ENCODE measurements around the gene DLGAP1.
"Not testable (repeated sequence)": the region's sequence is repeated elsewhere in the genome, so short reads cannot be mapped to it uniquely, and the experiment has no call there.

The DLGAP1 gene

DNA sequence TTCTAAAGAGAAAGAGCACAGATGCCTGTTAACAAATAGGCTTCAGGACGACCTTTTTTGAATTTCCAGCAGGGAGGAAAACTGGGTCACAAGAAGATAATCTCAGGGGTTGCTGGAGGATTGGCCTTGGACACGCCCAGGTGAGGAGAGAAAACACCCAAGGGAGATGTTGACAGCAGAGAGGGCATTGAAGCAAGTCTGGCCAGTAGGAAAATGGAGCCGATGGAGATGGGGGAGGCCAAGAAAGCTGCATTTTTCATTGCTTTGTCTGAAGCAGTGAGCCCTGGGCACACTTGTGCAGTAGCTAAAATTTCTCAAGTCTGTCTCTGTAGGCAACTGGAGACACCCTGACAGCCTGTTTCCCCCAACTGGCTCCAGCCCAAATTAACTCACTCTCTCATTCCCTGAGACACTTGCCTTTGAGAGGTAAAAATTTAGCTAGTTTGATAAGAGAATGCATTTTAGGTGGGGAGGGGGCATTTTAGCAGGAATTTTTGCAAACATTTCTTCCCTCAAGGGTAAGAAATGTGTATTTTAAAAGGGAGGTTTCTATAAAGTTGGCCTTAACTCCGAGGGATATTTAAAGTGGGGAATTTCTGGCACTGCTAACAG is 839.6 kb downstream of the DLGAP1 start:
- no peak for DNase-seq

DNA sequence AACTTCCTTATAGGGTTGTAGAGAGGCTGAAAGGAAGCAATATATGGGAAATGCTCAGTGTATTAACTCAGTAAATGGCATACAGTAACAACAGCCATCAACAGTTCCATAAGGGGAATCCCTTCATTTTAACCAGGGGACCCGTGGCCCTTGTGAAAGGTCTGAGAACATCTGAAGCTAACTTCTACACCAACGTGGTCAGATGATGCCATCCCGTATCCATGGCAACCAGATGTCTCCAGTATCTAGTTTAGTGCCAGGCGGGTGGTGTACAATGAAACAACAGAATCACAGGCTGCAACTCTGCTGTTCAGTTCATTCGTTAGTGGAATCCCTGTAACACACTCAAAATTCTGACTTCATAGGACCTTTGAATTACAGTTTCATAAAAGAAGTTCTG is 842.8 kb downstream of the DLGAP1 start:
- DNase-seq, result peak in 26 of 58 donors; percentile 14 to 66 (median 32)

DNA sequence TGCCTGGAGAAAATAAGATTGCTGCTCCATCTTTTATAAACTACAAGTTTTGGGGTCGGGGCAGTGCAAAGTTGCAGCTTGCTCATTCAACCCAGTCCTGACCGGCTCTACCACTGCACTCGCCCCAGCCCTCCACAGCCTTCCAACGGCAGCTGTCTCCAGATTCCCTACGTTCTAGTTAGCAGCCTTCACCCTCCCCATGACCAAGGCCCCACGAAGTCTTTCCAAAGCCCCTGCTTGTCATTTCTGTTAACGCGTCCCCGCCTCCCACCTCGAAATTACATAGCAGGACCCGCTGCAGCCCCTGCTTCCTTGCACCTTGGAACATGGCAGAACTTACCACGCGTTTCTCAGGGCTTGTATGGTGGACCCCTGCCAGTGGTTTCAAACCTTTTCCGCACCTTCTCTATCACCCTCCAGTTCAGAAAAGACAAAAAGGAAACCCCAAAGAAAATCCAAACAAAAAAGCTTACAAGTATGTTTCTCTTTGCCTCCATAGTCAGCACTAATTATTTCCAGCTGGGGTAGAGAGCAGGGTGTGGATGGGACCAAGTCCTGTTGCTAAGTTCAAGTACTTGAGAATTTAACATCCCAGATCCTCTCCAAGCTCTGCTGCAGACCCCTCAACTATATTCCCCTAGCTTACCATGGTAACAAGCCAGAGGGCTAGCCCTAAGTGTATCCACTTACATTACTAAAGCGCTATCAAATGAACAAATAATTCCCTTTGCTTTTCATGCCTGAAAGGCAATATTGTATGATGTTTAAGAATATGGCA is 843.6 kb downstream of the DLGAP1 start:
- no peak for DNase-seq

DNA sequence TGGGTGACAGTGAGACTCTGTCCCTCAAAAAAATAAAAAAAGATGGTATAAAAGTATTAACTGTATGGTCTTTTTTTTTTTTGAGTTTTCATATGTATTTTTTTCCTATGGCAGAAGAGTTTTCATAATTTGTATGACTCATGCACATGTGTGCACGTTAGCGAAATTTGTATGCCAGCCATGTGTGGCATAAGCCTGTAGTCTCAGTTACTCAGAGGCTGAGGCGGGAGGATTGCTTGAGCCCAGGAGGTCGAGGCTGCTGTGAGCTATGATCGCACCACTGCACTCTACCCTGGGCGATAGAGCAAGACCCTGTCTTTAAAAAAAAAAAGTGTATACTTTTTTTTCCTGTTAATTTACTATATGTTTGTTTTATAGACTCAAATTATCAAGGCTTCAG is 844.3 kb downstream of the DLGAP1 start:
- DNase-seq, result no peak

DNA sequence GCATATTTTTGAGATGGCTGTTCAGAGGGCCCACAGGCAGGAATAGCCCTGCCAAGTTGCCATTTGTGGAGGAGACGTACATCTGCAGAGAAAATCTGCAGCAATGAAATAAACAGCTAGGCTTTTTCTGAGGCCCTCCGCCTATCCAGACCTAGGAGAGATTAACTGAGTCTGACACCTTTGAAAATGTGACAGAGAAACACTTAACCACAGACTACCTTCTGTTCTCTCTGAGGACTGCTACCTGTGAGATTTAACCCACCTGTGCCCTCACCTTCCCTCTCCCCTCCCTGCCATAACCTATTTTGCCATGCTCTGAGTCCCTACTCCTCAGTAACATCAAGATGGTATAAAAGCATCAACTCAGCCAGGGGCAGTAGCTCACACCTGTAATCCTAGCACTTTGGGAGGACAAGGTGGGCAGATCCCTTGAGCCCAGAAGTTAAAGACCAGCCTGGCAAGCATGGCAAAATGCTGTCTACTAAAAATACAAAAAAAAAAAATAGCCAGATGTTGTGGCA is 844.9 kb downstream of the DLGAP1 start:
- no peak for DNase-seq

DNA sequence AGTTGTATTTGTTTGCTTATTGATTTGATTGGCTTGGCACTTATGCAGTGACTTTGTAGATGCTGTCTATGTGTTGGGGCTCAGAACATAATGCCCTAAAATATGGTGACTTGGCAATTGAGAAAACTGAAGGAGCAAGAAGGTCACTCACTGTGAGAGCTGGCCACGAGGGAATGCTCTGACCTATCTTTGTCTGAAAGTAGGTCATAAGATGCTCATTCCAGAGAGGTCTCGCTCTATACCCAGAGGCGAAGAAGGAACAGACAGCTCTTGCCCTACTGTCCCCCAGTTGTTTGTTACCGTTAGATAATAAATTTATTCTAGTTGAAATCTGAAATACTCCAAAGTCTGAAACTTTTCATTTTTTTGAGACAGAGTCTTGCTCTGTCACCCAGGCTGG is 846.6 kb downstream of the DLGAP1 start:
- no peak for DNase-seq

DNA sequence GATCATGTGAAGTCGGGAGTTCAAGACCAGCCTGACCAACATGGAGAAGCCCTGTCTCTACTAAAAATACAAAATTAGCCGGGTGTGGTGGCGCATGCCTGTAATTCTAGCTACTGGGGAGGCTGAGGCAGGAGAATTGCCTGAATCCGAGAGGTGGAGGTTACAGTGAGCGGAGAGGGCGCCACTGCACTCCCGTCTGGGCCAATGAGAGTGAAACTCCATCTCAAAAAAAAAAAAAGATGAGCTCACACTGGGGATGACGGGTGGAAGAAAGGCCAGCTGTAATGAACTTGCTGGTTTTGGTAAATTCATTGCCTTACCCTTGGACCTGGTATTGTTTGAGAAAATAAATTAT is 847.0 kb downstream of the DLGAP1 start:
- not testable (repeated sequence) for DNase-seq

DNA sequence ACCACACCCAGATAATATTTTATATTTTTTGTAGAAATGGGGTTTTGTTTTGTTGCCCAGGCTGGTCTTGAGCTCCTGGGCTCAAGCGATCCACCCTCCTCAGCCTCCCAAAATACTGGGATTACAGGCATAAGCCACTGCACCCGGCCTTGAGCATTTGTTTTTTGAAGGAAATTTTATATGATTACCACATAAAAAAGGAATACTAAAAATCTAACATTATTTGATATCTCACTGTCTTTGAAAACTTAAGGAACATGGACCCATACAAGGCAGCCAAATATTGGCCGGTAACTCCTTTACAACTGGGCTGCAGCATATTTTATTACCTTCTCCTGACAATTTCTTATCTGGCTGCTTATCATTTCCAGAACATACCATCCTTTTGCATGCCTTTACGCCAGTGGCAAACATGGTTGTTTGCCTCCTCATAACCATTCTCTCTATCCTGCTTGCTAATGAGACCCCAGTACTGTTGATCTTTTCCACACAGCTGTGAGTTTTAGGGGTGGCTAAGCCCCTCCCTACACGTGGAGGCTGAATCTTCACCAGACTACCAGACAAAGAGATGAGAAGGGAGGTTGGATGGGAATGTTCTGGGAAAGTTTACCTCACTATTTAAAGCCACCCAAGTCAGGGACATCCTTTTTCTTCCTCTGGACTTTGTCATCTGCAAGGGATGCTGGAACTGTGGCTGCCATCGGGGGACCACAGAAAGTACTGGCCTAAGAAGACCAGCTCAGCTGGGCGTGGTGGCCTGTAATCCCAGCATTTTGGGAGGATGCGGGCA is 847.6 kb downstream of the DLGAP1 start:
- no peak for DNase-seq

DNA sequence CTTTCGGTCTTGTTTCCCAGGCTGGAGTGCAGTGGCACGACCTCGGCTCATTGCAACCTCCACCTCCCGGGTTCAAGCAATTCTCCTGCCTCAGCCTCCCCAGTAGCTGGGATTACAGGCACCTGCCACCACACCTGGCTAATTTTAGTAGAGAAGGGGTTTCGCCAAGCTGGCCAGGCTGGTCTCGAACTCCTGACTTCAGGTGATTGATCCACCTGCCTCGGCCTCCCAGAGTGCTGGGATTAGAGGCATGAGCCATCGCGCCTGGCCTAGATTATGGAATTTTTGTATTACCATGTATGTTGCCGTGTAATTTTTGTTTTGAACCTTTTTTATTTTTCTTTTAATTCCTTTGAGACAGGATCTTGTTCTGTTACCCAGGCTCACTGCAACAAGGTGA is 848.2 kb downstream of the DLGAP1 start:
- DNase-seq, result not testable (repeated sequence)

DNA sequence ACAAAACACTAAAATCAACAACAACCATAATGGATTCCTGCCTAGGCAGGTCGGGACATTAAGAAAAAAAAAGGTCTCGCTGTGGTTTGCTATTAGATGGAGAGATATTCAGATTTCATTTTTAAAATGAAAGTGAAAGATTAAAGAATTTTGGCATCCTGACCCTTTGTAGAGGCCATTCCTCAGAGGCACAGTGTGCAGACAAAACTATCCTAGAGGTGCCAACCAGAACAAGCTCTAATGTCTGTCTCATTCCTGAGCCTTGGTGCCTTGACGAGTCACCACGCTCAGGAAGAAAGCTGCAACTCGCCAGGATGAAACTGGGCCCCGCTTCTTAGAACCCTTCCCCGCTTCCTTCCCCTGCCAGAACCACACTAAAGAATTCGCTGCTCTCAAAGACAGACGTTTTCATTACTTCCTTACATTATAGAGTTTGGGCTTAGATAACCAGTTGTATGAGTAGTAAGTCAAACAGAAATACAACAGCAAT is 849.1 kb downstream of the DLGAP1 start:
- peak in 3 of 58 donors; percentile 20 to 25 (median 25) for DNase-seq

DNA sequence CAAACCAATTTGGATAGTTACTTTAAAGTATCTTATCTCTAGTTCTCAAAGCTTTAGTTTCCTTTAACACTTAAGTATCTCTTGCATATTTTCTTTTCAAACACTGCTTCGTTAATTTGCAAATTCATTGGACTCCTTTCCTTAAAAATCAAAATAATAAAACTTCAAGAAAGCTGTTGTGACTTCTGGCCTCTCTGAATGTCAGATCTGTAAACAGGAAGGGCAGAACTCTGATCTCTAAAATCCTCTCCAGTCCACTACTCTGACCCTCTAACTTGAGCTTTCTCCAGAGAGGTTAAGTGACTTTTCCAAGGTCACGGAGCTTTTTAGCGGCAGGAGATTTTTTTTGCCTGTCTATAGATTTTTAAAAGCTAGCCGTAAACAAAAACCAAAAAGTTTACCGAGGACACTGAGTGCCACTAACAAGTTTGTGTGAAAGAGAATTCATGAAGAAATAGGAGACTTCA is 849.6 kb downstream of the DLGAP1 start:
- DNase-seq, result no peak

DNA sequence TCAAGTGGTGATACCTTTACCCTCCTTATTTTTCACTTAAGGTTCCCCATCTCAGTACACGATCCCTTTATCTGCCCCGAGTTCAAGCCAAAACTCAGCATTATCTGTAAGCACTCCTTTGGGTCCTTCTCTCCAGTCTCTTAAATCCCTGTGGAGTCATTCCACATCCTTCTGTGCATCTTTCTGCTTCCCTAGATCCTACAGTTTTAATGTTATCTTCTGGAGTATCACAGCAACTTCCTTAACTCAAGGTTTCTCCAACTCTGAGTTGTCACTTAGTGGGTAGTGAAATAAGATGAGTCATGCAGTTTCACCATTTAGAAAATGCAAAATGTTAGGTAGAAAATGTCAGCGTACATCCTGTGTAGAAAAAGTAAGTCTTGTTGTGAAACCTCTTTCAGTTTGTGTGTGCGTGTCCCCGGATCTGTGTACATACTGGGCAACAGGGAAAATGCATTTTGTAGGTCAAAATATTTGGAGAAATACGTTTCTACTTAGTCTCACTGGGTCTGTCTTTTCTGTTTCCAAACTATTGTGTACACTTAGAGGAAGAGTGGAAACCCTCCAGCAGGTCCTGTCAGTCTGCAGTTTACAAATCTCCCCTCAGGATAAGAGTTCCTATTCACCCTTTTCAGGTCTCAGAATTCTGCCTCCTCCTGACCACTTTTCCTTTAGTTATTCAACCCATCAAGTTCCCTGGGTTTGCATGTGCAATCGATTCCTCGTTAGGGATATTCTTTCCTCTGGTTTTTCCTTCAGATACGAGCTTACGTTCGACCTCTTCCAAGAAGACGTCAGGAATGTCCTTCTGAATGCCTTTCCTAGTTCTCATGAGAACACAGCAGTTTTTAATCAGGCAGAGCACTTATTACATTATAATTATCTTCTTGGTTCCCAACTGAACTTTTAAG is 850.4 kb downstream of the DLGAP1 start:
- DNase-seq, result peak in 7 of 58 donors; percentile 9 to 63 (median 17)

DNA sequence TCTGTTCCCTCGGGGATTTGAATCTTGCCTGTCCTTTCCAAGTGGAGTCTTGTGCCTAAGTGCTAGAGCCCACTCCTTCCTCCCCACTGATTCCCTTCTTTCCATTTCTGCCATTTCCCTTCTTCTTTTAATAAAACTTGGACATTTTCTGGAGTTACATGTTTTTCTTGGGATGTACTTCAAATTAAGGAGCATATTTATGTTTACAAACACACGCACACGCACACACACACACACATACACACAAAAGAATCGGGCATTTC is 850.9 kb downstream of the DLGAP1 start:
- no peak for DNase-seq

DNA sequence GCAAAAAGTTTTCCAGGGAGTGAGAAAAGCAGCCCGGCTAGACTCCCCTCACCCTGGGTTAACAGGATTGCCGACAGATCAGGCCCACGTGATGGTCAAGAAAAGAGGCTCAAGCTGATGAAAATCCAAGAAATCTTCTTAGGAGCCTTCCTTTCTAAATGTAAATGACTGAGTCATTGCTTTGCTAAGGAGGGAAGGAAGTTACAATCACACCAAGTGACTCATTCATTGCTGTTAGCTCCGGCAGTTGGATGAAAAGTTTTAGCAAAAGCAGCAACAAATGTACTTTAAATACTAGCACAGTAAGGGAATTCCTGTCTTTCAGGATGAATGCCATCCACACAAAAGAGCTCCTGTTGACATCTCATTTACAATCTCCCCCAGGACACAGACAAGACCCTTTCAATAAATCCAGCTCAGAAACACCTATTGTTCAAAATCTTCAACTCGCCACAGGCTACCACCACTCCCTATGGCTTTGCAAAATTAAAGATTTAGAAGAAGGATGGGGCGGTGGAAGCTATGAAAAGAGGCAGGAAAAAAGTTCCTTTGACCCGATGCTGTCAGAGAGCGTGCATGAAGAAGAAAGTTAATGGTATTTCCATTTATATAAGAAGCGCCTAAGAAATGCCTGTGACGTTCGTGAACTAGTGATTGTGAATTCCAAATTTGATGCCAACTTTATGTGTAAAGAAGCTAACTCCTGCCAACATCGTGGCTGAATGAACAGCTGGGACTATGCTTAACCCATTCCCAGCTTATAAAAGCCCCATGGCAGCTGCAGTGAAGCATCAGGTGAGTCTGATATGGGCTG is 851.5 kb downstream of the DLGAP1 start:
- DNase-seq, result peak in 20 of 58 donors; percentile 18 to 71 (median 41)

DNA sequence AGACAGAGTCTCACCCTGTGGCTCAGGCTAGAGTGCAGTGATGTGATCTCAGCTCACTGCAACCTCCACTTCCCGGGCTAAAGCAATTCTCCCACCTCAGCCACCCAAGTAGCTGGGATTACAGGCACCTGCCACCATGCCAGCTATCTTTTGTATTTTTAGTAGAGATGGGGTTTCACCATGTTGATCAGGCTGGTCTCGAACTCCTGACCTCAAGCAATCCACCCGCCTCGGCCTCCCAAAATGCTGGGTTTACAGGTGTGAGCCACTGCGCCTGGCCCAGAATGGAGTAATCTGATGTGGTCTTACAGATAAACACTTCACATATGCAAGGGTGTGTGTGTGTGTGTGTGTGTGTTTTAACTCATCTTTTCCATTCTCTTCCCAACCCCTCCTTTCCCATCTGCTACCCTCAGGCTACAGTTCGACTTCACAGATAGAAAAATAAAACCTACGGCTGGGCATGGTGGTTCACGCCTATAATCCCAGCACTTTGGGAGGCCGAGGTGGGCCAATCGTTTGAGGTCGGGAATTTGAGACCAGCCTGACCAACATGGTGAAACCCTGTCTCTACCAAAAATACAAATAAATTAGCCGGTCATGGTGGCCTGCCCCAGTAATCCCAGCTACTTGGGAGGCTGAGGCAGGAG is 853.9 kb downstream of the DLGAP1 start:
- not testable (repeated sequence) for DNase-seq

DNA sequence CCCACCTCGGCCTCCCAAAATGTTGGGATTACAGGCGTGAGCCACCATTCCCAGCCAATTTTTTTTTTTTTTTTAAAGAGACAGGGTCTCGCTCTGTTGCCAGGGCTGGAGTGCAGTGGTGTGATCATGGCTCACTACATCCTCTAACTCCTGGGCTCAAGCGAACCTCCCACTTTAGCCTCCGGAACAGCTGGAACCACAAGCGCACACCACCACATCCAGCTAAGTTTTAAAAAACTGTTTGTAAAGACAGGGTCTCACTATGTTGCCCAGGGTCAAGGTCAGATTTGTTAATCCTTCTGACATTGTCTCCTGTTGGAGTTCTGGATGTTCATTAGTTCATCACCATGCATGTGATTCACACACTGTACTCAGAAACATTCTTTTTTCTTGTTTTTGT is 855.2 kb downstream of the DLGAP1 start:
- DNase-seq, result no peak

DNA sequence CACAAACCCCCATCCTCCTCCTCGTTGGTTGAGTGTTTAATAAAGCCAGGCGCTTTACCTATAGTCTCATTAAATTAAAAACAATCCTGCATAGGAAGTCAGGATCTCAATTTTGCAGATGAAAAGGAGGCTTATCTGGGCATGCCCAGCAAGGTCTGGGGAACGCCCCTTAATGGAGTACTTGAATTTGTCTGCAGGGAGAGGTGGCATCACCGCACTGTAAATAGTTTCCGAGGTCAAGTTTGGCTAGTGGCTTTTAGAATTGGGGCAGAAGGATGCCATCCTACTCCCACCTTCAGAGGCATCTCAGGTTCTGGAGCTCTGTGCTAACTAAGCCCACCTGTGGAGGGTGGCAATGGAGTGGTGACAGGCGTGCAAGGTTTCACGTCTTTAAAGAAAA is 855.9 kb downstream of the DLGAP1 start:
- no peak for DNase-seq

DNA sequence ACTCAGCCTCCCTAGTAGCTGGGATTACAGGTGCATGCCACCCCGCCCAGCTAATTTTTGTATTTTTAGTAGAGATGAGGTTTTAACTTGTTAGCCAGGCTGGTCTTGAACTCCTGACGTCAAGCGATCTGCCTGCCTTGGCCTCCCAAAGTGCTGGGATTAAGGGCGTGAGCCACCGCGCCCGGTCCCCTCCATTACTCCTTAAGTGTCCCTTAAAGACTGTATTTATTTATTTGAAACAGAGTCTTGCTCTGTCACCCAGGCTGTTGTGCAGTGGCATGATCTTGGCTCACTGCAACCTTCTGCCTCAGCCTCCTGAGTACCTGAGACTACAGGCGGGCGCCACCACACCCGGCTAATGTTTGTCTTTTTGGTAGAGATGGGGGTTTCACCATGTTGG is 856.5 kb downstream of the DLGAP1 start:
- no peak for DNase-seq

All from anterior cingulate cortex (tissue), 58 donors.